Natural killer cell (primary cell): ENCODE results near the gene ERC1. TPM values are rescaled to one million over a fixed set of nuclear protein-coding genes. Genes with fewer than 3 reads are reported as not detected.

Source experiments
- ATAC-seq, 3 donors: fragments of 150-1000 bp in 2 of 3; fragments of 200-7000 bp in 1 of 3; cut with Tn5 transposase; 1 replicate in 1 of 3; 2 replicates in 2 of 3; pipeline ENCODE4 v1.10.0; 2021; ENCODE audit warnings: mild to moderate bottlenecking in 2 of 3, moderate library complexity in 2 of 3
- DNase-seq, 2 donors: peaks; one replicate each; pipeline versions ENCODE4 v3.0.0 to v3.0.0-alpha.2; 2013 to 2021; ENCODE audit warnings: mixed read lengths in 1 of 2
- H3K27ac ChIP-seq: one replicate; pipeline ENCODE4 v1.5.1; 2013; ENCODE audit warnings: mild to moderate bottlenecking, low read length
- H3K27me3 ChIP-seq: one replicate; pipeline ENCODE4 v1.6.1; 2013; ENCODE audit warnings: low read length; ENCODE audit not compliant: control insufficient read depth, insufficient read depth
- H3K36me3 ChIP-seq: one replicate; pipeline ENCODE4 v1.6.1; 2013; ENCODE audit warnings: low read length; ENCODE audit not compliant: control insufficient read depth, insufficient read depth
- H3K4me1 ChIP-seq: one replicate; pipeline ENCODE4 v1.6.1; 2013; ENCODE audit warnings: low read length; ENCODE audit not compliant: control insufficient read depth, insufficient read depth
- H3K4me3 ChIP-seq: one replicate; pipeline ENCODE4 v1.5.1; 2013; ENCODE audit warnings: low read length
- H3K9me3 ChIP-seq: one replicate; pipeline ENCODE4 v1.6.1; 2013; ENCODE audit warnings: low read length; ENCODE audit not compliant: control insufficient read depth, insufficient read depth
- H3K27ac Mint-ChIP-seq, 2 donors: one replicate each; pipeline ENCODE4 v1.8.0; 2022; ENCODE audit warnings: mild to moderate bottlenecking in 2 of 2, mixed read lengths in 2 of 2, moderate library complexity in 1 of 2
- H3K27me3 Mint-ChIP-seq, 2 donors: one replicate each; pipeline ENCODE4 v1.8.0; 2022; ENCODE audit warnings: low read depth in 2 of 2, mixed read lengths in 2 of 2
- H3K36me3 Mint-ChIP-seq: one replicate; pipeline ENCODE4 v1.8.0; 2022; ENCODE audit warnings: mixed read lengths
- H3K4me1 Mint-ChIP-seq, 2 donors: one replicate each; pipeline ENCODE4 v1.8.0; 2022; ENCODE audit warnings: mixed read lengths in 2 of 2
- H3K4me3 Mint-ChIP-seq: one replicate; pipeline ENCODE4 v1.8.0; 2022; ENCODE audit warnings: mild to moderate bottlenecking, moderate library complexity, mixed read lengths
- H3K9me3 Mint-ChIP-seq, 2 donors: one replicate each; pipeline ENCODE4 v1.8.0; 2022; ENCODE audit warnings: mixed read lengths in 2 of 2
- CTCF ChIP-seq: fragments of 200-600 bp; IDR thresholded peaks from one replicate; pipeline ENCODE4 v1.8.0; 2022; ENCODE audit warnings: antibody characterized with exemption
- WGBS: methylation state at CpG from one replicate; pipeline ENCODE4 v1.1.7; 2013; ENCODE audit warnings: missing lambda C conversion rate; ENCODE audit not compliant: insufficient coverage; 5-methylcytosine and 5-hydroxymethylcytosine counted together
- intact Hi-C: fragments of 100-400 bp; cut with micrococcal nuclease; formaldehyde crosslinking; loops from one replicate; pipeline ENCODE4 v1.14.2; 2022
- total RNA-seq, 4 donors: library from RNA; stranded (reverse); fragments of 120-200 nt in 1 of 4; gene quantifications; one replicate each; pipeline versions ENCODE4 v1.2.3 to v1.2.4, GENCODE V29; 2013 to 2022

The ERC1 gene
- total RNA-seq, 3 donors from 2014 or later (not counting 1 experiment from before 2014, with no cell fraction given) = 43.5 to 54.0 (median 44.9) TPM

GRCh38 chr12:1212526-1212925 lies 221.5 kb downstream of the ERC1 start:
- intact Hi-C loops = no loop called here
- Histone ChIP-seq H3K27me3 (no peaks in the 10 kb centered on the region), H3K36me3 (no peaks in the 10 kb centered on the region), H3K9me3 (no peaks in the 10 kb centered on the region), H3K27ac (no peak overlapping the region), H3K4me3 (no peak overlapping the region), H3K4me1 (no peaks in the 10 kb centered on the region)
- Mint-ChIP-seq H3K36me3 (no peaks in the 10 kb centered on the region), H3K27me3 (no peaks in the 10 kb centered on the region), H3K9me3 (no peaks in the 10 kb centered on the region), H3K27ac (no peak overlapping the region), H3K4me3 (no peak overlapping the region), H3K4me1 (no peaks in the 10 kb centered on the region)
- TF ChIP-seq CTCF = no peak
- no peak for ATAC-seq
- no peak for DNase-seq
- WGBS = 96% methylated on average over 8 of the region's 8 CpGs

GRCh38 chr12:1213205-1213604 lies 222.2 kb downstream of the ERC1 start:
- H3K27me3 ChIP-seq = no peaks in the 10 kb centered on the region
- intact Hi-C loops = no loop called here
- no peak for ATAC-seq
- H3K4me3 ChIP-seq = no peak overlapping the region
- H3K27me3 Mint-ChIP-seq = no peaks in the 10 kb centered on the region
- H3K4me3 Mint-ChIP-seq = no peak overlapping the region
- TF ChIP-seq CTCF = no peak
- H3K4me1 Mint-ChIP-seq = no peaks in the 10 kb centered on the region
- WGBS = 100% methylated on average over 4 of the region's 6 CpGs
- H3K27ac ChIP-seq = no peak overlapping the region
- H3K27ac Mint-ChIP-seq = no peak overlapping the region
- no peak for DNase-seq
- H3K9me3 ChIP-seq = no peaks in the 10 kb centered on the region
- no peaks in the 10 kb centered on the region for H3K36me3 ChIP-seq
- H3K4me1 ChIP-seq = no peaks in the 10 kb centered on the region
- no peaks in the 10 kb centered on the region for H3K36me3 Mint-ChIP-seq
- H3K9me3 Mint-ChIP-seq = no peaks in the 10 kb centered on the region

- H3K9me3 ChIP-seq = no peaks in the 10 kb centered on the region
- H3K27me3 ChIP-seq = no peaks in the 10 kb centered on the region
- Mint-ChIP-seq H3K27ac (no peak overlapping the region), H3K36me3 (no peaks in the 10 kb centered on the region), H3K27me3 (no peaks in the 10 kb centered on the region), H3K4me3 (no peak overlapping the region), H3K9me3 (no peaks in the 10 kb centered on the region), H3K4me1 (no peaks in the 10 kb centered on the region)
- intact Hi-C loops = no loop called here
- ATAC-seq = no peak
- no peaks in the 10 kb centered on the region for H3K36me3 ChIP-seq
- WGBS = 97% methylated on average over 6 of the region's 7 CpGs
- no peak overlapping the region for H3K4me3 ChIP-seq
- no peak overlapping the region for H3K27ac ChIP-seq
- DNase-seq = no peak
- H3K4me1 ChIP-seq = no peaks in the 10 kb centered on the region
- TF ChIP-seq CTCF = no peak
Measured at GRCh38 chr12:1213618-1214205, 222.7 kb downstream of the ERC1 start.

GRCh38 chr12:1216560-1216959 lies 225.5 kb downstream of the ERC1 start:
- ATAC-seq = no peak
- TF ChIP-seq CTCF = no peak
- Mint-ChIP-seq H3K27me3 (no peaks in the 10 kb centered on the region), H3K27ac (no peak overlapping the region), H3K9me3 (no peaks in the 10 kb centered on the region), H3K36me3 (no peaks in the 10 kb centered on the region), H3K4me1 (no peaks in the 10 kb centered on the region), H3K4me3 (no peak overlapping the region)
- Histone ChIP-seq H3K9me3 (no peaks in the 10 kb centered on the region), H3K4me1 (no peaks in the 10 kb centered on the region), H3K27me3 (no peaks in the 10 kb centered on the region), H3K27ac (no peak overlapping the region), H3K4me3 (no peak overlapping the region), H3K36me3 (no peaks in the 10 kb centered on the region)
- 100% methylated on average over 1 of the region's 3 CpGs for WGBS
- intact Hi-C loops = no loop called here
- DNase-seq = no peak
